ENCODE results near the gene GPR183.

- TF ChIP-seq, protein P1, sequence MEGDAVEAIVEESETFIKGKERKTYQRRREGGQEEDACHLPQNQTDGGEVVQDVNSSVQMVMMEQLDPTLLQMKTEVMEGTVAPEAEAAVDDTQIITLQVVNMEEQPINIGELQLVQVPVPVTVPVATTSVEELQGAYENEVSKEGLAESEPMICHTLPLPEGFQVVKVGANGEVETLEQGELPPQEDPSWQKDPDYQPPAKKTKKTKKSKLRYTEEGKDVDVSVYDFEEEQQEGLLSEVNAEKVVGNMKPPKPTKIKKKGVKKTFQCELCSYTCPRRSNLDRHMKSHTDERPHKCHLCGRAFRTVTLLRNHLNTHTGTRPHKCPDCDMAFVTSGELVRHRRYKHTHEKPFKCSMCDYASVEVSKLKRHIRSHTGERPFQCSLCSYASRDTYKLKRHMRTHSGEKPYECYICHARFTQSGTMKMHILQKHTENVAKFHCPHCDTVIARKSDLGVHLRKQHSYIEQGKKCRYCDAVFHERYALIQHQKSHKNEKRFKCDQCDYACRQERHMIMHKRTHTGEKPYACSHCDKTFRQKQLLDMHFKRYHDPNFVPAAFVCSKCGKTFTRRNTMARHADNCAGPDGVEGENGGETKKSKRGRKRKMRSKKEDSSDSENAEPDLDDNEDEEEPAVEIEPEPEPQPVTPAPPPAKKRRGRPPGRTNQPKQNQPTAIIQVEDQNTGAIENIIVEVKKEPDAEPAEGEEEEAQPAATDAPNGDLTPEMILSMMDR (IDR thresholded peaks at IDR 0.05; ENCODE audit: insufficient read depth, low read length, poor library complexity, severe bottlenecking): no peak
- TF ChIP-seq EZH2phosphoT487 (conservative IDR thresholded peaks at IDR 0.05; ENCODE audit: low read length): no peak
These were observed 39.3 kb upstream of the GPR183 start for GRCh38 chr13:99346335-99347042.
